Fibroblast of peridontal ligament (primary cell): ENCODE measurements around the gene TLX3.
"Not testable (repeated sequence)": the region's sequence is repeated elsewhere in the genome, so short reads cannot be mapped to it uniquely, and the experiment has no call there.

ENCODE experiments used
- DNase-seq: peaks from one replicate; pipeline ENCODE4 v3.0.0-alpha.2; 2010; ENCODE audit errors: extremely low read depth

TLX3 gene

DNA sequence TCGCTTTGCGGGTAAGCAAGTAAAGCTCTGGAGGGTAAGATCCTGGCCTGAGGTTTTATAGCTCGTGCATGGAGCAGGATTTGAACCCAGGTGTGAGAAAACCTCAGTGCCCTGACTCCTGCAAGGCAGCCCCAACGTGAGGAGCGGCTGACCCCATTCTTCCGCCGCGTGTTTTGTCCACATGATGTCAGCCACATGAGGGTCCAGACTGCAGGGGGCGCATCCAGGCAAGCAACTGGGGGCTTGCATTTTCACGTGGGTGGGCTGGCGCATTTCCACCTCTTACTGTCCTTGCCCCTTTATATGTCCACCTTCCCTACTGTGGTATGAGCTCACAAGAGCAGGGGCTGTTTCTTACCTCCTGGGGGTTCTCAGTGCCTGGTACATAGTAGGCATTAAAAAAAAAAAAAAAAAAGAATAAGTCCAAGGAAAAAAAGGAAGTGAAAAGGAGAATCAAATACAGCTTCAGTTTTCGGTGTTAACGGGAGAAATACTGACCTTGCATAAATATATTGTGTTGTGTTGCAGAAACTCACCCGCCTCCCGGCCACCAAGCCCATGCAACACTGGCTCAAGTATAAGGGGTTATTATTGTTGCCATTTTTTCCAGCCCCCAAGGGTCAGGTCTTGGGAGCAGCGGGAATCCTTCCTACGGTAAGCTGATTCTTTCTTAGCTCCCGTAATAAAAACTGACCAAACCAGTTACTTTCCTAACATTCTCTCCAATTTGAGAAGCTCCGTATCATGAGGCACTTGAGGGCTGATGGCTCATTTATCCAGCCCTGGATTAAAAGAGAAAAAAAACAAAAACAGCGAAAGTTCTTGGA is 15.0 kb downstream of the TLX3 start:
- no peak for DNase-seq

DNA sequence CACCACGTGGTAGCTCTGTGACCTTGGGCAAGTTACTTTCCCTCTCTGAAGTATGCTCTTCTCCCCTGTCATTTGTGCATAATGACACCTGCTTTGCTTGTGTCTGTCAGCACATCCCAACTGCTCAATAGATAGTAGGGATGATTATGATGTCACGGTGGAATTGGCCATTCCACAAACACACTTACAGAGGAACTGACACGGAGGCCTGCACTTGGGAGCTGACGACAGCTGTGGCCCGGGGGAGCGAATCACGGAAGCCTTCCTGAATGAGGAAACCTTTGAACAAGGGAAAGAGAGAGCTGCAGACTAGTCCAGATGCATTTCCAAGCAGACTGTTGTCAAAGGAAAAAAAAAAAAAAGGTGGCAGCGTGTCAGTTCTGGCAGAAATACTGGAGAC is 21.0 kb downstream of the TLX3 start:
- no peak for DNase-seq

DNA sequence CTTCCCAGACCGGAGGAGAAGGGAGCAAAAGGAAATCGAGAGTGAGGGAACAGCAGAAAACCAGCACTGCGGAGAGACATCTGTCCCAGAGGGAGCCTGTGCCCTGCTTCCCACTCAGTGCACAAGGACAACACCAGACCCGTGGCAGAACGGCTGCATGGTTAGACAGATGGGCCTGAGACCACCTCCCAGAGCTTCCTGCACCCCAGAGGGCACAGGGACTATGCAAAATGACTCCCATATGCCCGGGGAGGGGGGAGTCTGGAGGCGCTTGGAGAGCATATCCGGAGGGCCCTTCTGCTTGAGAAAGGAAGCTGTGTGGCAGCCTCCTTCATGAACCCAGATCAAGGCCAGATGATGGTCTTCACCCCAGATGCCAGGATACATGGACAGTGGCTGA is 26.6 kb downstream of the TLX3 start:
- no peak for DNase-seq

DNA sequence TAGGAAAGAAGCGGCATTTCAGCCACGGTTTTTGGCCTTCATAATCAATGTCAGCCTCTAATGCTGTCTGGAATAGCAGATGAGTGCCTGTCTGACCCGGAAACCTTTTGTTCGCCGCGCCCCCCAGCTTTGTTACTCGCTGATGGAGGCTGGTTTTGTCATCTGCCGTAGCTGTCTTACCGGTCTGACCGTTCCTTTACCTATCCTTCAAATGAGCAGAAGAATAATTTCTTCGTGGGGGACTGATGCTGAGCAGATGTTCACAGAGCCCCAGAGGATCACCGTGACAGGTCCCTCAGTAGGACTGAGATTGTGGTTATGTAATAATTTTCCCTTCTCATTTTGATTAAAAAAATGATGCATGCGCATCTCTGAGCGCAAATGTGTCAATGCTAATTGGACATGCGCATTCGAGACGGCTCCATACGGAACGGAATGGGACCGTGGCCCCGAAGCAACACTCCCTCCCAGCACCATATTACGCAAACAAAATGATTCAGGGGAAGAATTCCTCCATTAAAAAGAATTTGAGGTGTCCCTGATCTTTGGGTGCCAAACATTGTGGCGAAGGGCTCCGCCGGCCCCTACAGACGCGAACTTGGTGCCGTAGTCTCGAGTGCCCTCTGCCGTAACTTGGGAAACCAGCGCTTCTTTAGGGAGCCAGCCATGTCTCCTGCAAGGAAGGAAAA is 27.6 kb downstream of the TLX3 start:
- DNase-seq = peak; percentile 70

DNA sequence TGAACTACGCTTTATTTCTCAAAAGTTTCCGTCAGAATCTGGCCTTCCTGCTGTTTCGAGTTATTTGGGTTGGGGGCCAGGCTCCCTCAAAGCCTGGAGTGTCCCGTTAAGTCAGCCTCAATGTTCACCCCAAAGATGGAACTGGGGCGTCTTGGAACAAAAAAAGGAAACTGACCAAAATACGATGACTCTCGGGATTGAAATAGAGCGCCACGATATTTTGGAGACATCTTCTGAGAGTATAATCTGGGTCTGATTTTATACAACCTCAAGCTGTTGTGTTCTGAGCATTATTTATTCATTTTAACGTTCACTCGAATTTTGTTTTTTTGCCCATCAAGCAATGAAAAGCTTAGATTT is 28.1 kb downstream of the TLX3 start:
- DNase-seq = no peak

DNA sequence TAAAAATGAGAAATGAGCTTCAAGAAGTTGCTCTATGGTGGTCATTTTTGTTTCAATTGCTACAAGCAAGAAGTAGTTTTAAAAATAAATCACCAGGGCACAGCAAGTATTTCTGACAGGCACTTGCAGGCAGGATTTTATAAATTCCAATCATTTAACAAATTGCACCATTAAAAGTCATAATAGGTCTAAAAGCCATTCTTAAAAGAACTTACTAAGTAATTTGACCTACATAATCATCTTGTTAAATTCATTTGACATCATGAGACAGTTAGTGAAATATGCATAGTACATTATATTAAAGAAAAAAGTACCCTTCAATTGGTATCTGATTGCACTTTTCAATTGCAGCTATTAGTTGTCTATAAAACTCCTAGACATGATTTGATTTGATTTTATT is 31.0 kb downstream of the TLX3 start:
- no peak for DNase-seq

DNA sequence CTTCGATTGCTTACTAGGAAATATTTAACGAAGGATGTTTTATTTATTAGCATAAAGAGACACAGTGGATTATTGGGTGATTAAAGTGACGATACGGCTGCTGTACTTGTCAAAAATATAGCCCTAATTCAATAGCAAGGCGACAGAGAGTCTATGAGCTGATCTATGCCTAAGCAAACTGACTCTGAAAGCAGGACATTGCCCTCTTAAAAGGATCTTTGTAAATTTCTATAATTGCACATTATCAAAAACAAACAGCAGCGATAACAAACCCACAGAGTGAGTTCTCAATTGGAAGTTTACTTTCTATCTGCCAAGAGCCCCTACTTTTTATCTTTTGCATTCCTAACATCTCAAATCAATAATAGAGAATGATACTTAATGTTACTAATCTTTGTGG is 31.4 kb downstream of the TLX3 start:
- no peak for DNase-seq

DNA sequence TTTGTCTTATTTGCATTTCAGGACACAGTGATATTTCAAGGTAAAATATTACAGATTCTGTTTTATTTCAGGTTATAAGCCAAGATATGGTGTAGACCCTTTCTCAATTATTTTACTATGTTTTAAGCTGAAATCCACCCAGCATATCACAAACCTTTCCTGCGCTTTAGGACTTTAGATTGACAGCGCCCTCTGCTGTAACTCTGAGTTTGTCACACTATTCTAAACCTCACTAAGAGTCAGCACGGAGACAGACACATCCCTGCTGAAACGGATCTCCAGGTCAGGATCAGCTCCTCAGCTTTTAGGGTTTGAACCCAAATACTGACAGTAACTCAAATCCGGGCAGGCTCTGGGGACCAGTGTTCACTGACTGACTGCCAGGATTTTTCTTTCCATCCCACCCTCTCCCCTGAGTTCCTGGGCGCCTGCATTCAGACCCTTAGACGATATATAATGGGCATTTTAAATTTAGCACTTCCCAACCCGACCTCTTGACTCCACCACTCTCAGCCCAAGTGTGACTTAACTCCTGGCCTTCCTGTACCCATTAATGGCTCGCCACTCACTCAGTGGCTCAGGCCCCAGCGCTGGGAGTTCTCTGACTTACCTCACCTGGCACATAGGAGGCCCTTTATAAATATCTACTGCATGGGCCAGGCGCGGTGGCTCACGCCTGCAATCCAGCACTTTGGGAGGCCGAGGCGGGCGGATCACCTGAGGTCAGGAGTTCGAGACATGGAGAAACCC is 33.5 kb downstream of the TLX3 start:
- DNase-seq = peak; percentile 82

DNA sequence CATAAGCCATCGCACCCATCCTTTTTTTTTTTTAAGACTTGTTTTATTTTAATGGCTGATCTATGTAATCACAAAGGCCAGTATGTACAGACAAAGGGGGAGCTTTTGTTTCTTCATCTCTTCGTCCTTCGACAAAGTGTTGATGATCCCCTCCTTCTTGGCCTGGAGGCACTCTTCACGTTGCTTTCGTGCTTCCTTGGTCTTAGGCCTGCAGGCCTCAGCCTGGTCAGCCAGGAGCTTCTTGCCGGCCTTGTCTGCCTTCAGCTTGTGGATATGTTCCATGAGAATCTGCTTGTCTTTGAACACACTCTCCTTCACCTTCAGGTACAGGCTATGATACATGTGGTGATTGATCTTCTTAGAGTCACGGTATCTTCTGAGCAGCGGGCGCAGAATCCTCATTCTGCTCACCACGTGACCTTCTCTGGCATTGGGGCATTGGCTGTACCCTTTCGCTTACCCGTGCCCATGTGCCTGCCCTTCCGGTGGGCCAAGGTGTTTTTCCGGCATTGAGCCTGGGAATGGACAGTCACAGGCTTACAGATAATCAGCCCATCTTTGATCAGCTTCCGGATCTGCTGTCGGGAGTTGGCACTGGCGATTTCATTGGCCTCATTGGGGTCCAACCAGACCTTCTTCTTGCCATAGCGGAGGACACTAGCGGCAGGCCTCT is 36.0 kb downstream of the TLX3 start:
- DNase-seq = no peak

DNA sequence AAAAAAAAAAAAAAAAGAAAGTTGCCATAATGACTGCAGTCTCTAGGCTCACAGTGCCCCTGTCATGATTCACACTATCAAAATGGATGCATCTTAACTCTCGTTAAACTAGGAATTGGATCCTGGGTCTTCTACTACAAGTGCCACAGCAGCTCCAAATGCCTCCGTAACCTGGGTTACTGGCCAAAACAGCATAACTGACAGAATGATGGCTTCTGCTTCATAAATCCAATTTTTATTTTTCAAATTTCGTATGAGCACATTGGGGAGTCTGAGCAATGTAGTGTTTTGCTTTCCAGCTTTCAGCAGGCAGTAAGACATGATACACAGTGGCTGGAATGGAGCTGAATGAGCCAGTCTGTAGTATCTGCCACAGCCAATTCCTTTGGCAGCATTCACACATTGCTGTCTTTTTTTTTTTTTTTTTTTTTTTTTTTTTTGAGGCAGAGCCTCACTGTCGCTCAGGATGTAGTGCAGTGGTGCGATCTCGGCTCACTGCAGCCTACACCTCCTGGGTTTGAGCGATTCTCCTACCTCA is 42.6 kb downstream of the TLX3 start:
- no peak for DNase-seq

DNA sequence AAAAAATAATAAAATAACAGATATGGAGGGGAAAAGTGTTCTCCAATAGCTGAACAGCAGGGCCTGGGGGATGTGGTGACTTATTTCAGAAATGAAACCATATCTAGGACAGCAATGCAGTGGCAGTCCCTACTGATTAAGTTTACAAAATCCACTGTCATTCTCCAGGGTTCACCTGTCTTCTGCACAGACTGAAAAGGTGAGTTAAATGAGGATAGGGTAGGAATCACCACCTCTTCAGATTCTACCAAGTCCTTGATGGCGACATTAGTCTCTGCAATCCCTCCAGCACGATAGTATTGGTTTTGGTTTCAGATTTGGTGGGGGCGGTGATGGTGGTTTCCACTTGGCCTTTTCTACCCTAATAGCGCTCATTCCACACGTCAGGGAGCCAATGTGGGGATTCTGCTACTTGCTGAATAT is 46.3 kb downstream of the TLX3 start:
- DNase-seq = no peak

DNA sequence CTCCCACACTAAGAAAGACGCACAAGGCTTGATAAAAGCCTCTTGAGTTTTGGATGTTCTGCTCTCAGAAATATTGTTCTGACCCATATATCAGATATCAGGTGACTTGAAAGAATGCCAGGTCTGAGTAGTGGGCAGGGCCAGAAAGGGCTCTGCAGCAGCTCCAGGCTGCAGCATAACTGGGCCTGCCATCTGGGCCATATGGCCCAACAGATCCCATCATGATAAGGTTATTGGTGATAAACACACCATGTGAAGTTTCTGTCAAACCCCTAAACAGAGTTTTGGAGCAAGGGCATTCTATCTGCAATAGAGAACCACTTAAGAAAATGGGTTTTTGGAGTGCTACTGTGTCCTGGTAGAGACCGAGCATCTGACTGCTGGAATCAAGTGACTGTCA is 48.8 kb downstream of the TLX3 start:
- no peak for DNase-seq

DNA sequence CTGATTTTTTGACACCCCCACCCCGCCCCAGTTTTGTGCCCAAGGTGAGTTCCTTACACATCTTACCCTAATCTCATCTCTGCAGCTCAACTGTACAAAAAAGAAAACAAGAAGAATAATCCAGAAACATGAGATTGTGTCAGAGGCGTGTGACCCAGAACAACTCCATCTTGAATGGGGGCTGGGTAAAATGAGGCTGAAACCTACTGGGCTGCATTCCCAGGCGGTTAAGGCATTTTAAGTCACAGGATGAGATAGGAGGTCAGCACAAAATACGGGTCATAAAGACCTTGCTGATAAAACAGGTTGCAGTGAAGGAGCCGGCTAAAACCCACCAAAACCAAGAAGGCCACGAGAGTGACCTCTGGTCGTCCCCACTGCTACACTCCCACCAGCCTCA is 52.1 kb downstream of the TLX3 start:
- not testable (repeated sequence) for DNase-seq
